Measurements from ENCODE around the gene CPN2. TPM values are rescaled to one million over a fixed set of nuclear protein-coding genes. Genes with fewer than 3 reads are reported as not detected.
A peak's percentile ranks its signal among the peaks of the same experiment; 100 is the strongest.

The CPN2 gene
- total RNA-seq, 1 experiment from 2014 or later: not detected

- H3K4me2 ChIP-seq (ENCODE audit: insufficient read depth, insufficient read length, low read length): no peak overlapping the region
- Mint-ChIP-seq H3K36me3 (ENCODE audit: insufficient read depth in 1 of 3, low read depth in 3 of 3) (no peaks in the 10 kb centered on the region), H3K4me1 (peaks cover 28% of the 10 kb centered on the region in 2 experiments)
Observed at GRCh38 chr3:194333981-194334320, 17.2 kb downstream of the CPN2 start.

More at GRCh38 chr3:194333981-194334320, 17.2 kb downstream of the CPN2 start:
- Mint-ChIP-seq H3K27ac (no peak overlapping the region), H3K4me3 (peak overlapping the region; percentile 60 to 77; a peak in 4 of 5 replicates), H3K9me3 (no peaks in the 10 kb centered on the region; a peak in 1 of 5 replicates), H3K27me3 (ENCODE audit: low read depth) (peaks cover 49% of the 10 kb centered on the region)
- no peak overlapping the region for H3K14ac ChIP-seq (ENCODE audit: insufficient read depth, low read length)
- no peak overlapping the region for H3K4ac ChIP-seq (ENCODE audit: low read depth, low read length)
- WGBS (ENCODE audit: extremely low coverage, insufficient read length, low lambda C conversion rate): no CpG with 5 or more reads among the region's 15 CpGs
- TF ChIP-seq CTCF (conservative IDR thresholded peaks at IDR 0.05): no peak; the same call in 2 of the 3 replicates
- peaks cover 11% of the 10 kb centered on the region; the same call in 1 of the 2 replicates for H3K27me3 ChIP-seq (ENCODE audit: insufficient read depth, low read length)
- no peak overlapping the region for H3K56ac ChIP-seq (ENCODE audit: insufficient read length, low read depth, low read length)
- H3K9ac ChIP-seq (ENCODE audit: extremely low read depth, insufficient read length, low read length): no peak overlapping the region
- no peak overlapping the region for H3K23ac ChIP-seq (ENCODE audit: insufficient read length, low read depth, low read length)
- no peak overlapping the region for H3T11ph ChIP-seq (ENCODE audit: low read length)
- H3K9me3 ChIP-seq (ENCODE audit: control insufficient read depth, low read depth, low read length): no peaks in the 10 kb centered on the region
- H3K79me1 ChIP-seq (ENCODE audit: insufficient read depth, low read depth, low read length, poor library complexity, severe bottlenecking): no peaks in the 10 kb centered on the region
- no peak for DNase-seq
- H4K20me1 ChIP-seq (ENCODE audit: control insufficient read depth, insufficient read depth, insufficient read length): no peaks in the 10 kb centered on the region
- H2AK5ac ChIP-seq (ENCODE audit: insufficient read length, low read length): no peak overlapping the region
- H3K27ac ChIP-seq (ENCODE audit: insufficient read length, low read depth, low read length): no peak overlapping the region
- no peak overlapping the region for H4K8ac ChIP-seq (replicated peaks; ENCODE audit: insufficient read length, low read depth, low read length)
- no peak overlapping the region for H4K91ac ChIP-seq (ENCODE audit: insufficient read length, low read depth, low read length)
- H4K5ac ChIP-seq (ENCODE audit: insufficient read length, low read depth, low read length): no peak overlapping the region
- no peak overlapping the region for H2BK120ac ChIP-seq (ENCODE audit: low read depth, low read length, poor library complexity, severe bottlenecking)
- H2AFZ ChIP-seq (ENCODE audit: low read length): no peak overlapping the region
- H3K4me1 ChIP-seq (ENCODE audit: insufficient read depth, low read length): no peaks in the 10 kb centered on the region
- H2BK15ac ChIP-seq (ENCODE audit: low read depth, low read length): no peak overlapping the region
- no peak overlapping the region for H2BK20ac ChIP-seq (ENCODE audit: low read depth, low read length, poor library complexity, severe bottlenecking)
- peaks cover 5% of the 10 kb centered on the region for H3K23me2 ChIP-seq (ENCODE audit: insufficient read length, low read depth, low read length, poor library complexity, severe bottlenecking)
- H3K79me2 ChIP-seq (ENCODE audit: insufficient read depth, low read length): no peaks in the 10 kb centered on the region
- no peak overlapping the region for H2BK12ac ChIP-seq (ENCODE audit: insufficient read length, low read depth, low read length)
- H2BK5ac ChIP-seq (ENCODE audit: insufficient read length, low read length): no peak overlapping the region
- H3K18ac ChIP-seq (ENCODE audit: insufficient read length, low read depth, low read length): no peak overlapping the region

Measured in H9 (cell line).